GM18867 (cell line): ENCODE data around the gene GALNT7.

ENCODE experiments used
- ATAC-seq: cut with Tn5 transposase; IDR thresholded peaks from one replicate; pipeline ENCODE4 v1.9.1; 2021; ENCODE audit warnings: mild to moderate bottlenecking, moderate library complexity; ENCODE audit not compliant: unreplicated experiment

Gene GALNT7

DNA sequence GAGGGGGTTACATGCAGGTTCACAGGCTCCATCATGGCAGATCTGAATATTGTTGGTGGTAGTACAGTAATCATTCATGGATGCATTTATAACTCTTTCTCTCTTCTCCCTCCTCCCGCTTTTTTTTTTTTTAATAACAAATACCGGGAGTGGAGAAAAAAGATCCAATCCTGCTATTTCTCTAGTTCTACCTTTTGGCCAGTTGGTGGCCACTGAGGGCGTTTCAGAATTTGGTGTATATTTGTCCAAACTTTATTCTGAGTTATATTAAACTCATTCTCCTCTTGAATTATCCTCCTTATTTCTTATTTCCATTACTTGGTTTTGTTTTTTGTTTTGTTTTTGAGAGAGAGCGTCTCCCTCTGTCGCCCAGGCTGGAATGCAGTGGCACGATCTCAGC is 90.7 kb downstream of the GALNT7 start:
- no peak for ATAC-seq

DNA sequence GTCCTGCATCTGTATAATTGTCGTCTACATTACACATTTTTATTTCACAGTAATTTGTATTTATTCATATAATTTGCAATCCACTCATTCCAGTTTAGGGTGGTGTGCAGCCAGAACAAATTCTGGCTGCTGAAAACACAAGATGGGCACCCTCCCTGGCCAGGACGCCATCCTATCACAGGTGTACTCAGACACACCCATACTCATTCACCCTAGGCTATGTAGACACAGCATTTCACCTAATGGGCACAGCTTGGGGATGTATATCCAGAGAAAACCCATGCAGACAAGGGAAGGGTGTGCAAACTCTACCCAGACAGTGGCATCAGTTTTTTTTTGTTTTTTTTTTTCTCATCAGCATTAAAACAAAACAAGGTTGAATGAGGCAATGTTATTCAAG is 92.4 kb downstream of the GALNT7 start:
- ATAC-seq, result no peak

DNA sequence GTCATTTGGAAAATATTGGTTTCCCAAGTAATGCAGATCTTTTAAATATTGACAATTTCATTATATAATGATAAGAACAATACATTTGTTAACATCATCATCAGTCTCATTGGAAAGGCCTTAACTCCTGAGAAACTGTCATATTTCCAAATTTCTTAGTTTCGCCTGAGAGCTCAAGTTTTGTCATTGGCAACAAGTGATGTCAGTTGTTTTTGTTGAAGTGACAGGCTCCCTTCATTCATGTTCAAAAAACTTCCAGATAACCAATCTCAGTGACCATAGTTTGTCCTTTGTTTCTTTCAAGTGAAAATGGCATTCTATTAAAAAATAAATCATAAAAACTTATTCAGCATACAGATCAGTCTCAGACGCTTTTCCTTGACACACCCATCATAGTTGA is 93.8 kb downstream of the GALNT7 start:
- no peak for ATAC-seq

DNA sequence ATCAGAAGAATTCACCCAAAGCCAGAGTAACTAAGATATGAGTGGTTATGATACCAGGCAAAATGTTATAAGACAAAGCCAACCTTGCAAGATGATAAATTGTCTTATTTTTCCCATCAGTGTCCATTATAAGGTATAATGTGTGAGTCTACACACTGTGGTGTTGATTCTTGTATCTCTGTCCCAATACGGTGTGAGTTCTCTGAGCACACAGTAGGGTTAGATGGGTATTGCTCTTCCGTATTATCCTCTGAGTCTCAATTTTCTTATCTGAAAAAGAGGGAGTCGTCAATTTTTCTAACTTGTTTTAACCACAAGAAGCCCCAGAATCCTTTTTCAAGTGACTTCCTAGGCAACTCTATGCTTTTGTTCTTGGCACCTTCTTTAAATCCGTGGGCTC is 95.6 kb downstream of the GALNT7 start:
- ATAC-seq, result no peak

DNA sequence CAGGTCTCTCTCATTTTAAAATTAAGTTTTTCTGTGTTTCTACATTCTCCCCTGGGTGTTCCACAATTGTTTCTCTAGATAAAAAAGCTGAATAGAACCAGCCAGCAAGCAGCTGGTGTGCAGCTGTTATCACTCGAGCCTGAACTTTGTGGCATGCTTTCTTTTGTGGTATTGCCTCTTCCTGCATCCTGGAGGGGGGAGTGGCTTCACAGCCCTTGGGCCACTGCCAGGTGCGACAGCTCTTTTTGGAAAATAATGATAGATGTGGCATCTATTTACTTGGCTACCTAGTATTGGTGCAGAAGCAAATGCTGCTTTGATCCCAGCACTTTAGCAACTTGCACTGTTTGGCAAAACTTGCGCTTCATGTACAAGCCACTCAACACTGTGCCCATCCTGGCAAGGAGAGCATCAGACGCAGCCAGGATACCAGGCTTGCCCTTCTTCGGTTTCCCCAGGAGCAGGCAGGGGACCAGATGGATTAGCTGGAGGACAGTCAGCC is 96.1 kb downstream of the GALNT7 start:
- no peak for ATAC-seq

DNA sequence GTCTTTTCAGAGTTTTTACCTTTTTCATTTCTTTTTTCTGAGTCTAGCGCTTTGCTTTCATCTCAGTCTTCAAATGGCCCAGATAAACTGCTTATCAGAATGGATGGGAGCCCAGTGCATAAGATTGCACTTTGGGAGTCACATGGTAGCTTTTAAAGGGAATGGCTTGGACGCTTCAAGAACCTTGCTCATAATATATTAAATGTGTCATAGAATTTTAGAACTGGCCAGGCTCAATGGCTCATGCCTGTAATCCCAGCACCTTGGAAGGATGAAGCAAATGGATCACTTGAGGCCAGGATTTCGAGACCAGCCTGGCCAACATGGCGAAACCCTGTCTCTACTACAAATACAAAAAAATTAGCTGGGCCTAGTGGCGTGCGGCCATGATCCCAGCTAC is 97.1 kb downstream of the GALNT7 start:
- ATAC-seq, result no peak

DNA sequence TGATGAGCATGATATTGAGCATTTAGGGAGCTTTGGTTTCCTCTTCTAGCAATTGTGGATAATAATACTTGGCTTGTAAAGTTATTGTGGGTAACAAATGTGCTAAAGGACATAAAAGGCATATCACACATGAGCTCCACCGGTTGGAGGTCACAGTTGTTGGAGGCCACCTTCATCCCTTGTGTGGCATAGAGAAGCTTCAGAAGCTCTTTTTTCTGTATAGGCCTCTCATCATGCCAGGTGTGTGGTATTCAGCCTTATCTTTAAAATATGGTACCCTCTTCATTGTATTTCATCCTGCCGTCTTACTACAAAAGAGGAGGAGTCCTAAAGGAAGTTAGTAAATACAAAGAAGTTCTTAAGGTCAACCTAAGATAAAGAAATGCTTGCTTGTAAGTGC is 99.1 kb downstream of the GALNT7 start:
- no peak for ATAC-seq

DNA sequence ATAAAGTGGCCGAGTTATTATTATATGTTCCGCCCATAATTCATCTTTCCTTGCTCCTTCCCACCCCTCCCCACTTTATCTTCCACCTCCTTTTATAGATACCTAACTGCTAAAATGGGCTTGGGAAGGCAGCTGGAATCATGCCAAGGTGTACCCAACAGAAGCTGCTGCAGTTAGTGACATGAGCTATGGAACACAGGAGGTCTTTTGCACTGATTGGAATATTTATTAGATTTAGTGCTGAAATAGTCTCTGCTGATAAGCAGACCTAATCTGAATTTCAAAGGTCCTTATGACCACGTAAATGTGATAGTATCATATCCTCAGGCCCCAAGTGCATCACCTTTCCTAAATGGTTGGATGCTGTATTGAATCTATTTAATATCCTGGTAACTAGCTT is 100.7 kb downstream of the GALNT7 start:
- no peak for ATAC-seq

DNA sequence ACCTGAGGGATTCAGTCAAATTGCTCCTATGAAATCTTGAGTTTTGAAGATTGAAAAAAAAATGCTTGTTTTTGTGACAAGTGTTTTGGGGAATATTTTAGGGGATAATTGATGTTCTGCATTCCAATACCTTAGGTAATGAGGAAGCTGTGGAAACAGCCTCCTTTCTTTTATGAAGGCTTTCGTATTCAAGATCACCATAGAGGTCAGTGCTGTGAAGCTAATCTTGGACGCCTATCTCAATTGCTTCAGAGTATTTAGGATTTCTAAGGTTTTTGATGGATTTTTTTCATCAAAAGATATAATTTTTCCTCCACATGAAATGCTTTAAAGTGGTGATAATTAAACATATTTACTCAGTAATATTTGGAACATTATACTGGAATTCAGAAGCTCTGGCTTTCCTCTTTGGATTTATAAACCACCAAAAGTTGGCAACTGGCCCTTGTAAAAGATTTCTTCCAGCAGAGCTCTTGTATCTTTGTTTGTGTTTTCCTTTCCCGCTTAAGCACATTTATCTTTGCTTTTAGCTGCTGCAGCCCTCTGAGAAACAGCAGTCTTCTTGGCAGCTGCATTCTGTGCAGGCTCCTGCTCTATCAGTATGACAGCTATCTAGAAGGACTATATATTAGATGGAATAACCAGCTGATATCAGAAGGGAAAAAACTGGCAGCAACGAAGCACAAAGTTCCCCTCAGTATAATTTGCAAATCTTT is 101.9 kb downstream of the GALNT7 start:
- no peak for ATAC-seq

DNA sequence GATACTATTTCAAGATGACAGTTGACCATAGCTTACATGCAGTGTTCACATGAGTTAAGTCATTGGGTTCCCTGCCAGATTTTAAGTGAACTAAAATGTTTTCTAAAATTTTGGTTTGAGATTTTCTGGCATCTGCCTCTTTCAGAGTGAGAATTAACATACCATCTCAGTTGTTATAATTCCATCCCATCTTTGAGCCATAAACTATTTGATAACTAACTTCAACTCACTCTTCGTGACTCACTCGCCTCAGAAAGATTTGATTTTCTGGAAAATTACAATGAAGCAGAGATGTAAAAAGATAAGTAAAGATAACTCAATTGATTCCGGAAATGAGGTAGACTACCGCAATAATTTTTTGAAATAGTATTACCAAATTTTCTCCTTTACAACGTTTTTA is 103.7 kb downstream of the GALNT7 start:
- ATAC-seq, result no peak

DNA sequence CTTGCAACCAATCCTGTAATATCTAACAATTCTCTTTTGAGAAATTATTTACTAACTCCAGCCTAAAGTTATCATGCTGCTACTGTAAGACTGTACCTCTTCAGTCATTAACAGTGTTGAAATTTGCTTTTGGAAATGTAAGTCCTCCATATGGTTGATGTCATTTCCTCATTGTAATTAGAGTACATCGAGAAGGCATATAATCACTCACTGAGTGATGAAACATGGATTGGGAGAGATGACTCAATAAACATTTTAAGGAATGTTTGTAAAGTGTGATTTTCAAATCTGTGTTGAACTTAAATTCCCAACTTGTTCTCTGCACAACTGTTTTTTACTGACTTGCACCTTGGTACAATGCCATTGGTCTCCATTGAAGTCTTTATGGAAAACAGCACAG is 104.4 kb downstream of the GALNT7 start:
- no peak for ATAC-seq

DNA sequence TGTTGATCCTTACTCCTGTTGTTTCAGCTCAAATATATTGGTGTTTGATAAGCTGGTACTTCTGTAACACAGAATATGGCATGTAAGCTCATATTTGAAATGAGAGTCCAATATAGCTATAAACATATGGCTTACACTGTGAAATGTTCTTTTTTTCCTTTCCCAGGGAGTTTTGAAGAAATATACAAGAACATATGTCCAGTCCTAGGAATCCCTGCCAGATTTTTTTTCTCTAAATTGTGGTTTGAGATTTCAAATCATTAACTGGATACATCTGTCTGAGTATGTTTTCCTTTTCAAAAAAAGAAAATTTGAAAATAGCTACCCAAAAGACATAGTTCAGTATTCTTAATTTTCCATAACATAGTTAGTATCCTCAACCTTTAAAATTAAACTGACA is 105.3 kb downstream of the GALNT7 start:
- ATAC-seq, result no peak

DNA sequence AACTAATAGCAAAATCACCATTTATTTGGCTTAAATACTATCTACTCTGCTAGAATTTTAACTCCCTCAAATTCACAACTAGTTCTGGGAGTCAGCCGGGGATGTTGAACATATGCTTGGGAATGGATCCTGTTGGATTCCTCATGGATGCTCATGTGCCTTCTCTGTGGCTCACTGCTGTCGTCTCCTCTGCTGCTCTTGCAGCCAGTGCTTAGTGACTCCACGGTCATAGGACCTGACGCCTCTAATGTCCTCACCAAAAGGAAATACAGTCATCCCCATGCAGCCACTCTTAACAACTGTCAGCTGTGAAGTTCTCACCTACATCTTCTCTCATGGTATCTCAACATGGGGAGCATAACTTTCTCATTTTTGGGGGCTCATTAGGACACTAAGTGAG is 106.1 kb downstream of the GALNT7 start:
- ATAC-seq, result no peak

DNA sequence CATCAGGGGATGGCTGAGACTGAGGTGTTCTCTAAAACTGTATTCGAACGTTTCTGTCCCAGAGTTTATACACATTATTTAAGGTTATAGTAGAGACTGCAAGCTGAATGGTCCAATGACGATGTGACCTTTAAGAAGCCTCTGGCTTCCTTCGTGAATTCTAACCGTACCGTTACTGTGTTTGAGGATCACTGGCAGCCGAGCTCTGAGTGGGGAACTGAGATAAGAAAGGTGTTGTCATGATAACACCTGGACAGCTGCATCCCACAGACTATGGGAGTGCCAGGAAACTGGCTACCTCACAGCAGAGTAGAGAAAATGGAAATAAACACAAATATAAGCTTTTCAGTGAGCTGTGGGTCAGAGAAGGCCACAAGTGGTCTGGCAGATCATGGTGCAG is 106.5 kb downstream of the GALNT7 start:
- no peak for ATAC-seq

DNA sequence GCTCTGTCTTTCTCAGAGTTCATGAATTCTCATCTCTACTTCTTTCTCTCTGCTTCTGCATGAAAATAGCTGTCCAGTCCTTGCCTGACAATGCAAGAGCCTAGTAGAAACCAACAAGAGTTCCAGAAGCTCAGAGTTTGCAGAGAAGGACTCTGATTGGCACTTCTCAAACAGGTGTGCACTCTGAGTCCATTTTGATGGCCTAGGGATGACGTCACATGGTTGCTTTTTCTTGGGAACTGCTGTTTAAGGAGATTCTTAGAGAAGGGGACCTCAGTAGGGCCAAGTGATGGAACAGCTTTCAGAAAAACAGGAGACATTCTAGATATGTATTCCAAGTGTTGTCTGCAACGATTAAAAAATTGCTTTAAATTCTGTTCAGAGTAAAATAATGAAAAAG is 108.7 kb downstream of the GALNT7 start:
- no peak for ATAC-seq

DNA sequence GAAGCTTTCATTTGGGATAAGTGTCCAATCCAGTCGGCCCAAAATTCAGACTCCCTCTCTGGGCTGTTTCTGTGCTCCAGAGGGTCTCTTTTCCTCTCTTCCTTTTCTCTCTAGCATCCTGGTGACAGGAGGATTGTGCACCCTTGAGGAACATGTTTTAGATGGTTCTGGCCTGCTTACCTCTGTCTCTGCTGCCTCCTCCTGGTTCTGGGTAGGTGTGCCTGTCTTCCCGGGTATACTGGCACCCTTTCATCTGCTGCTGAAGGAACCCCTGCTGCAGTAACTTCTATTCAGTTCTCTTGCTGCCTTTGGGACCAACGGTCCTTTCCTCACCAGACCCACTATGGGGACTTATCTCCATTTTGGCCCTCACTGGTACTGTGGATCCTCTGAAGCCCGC is 112.4 kb downstream of the GALNT7 start:
- ATAC-seq, result no peak

DNA sequence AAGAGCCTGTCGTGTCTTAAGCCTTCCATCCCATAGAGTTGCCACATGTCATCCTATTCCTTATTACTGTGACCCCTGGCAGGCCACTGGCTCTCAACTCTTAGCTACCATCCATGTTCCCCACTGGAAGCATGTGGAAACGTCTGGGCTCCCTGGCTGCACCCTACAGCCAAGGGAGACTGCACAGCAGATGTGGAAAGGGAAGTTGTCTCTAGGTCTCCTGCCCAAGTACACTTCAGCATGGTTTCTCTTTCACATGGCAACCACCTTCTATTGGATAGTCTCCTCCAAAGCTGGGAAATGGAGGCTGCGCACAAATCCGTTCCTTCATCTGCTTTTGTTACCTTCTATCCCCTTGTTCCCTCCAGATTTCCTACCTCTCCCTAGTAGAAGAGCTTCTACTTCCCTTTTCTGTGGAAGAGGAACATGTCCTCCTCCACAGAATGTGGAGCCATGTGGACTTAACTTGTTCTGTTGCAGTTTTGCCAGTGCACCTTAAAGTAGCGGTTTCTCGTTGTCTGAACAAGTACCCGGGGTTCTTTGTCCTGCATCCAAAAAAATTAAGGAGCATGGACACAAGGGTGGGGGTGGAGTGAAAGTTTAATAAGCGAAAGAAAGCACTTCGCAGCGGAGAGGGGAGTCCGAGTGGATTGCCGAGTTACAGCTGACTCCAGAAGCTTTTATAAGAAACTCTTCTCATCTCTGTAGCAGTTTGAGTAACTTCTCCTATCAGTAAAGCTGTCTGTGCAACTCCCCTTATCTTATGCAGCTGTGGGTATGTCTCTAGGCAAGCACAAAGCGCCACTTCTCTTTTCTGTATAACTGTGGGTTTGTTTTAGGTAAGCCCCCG is 113.0 kb downstream of the GALNT7 start:
- ATAC-seq, result no peak

DNA sequence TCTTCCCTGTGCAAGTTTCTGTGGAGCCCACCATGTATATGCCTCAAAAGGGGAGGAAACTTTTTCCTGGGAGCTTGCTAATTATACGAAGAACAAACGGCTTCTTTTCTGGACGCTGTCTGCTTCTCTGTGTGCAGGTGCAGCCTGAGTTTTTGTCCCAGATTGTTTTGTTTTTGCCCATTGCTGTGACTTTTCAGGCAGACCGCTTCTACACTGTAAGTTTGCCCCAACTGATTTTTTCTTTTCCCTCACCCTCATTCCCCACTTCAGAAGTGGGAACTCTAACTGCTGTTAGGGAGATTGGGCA is 113.6 kb downstream of the GALNT7 start:
- no peak for ATAC-seq

DNA sequence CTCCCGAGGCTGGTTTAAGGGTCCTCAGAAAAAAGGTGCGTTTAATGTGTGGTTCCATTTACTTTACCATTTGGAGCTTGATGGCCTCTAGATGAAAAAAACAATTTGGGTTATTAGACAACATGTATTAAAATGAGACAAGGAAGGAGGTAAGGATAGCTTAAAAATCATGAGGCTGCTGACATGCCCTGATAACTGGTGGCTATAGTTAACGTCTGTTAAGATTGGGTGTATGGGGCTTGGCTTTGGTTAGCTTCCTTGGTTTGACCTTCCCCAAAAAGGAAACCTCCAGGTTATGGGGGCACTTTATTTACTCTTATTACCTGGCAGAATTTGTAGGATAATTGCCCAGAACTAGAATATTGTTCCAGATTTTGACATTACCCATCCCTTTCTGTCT is 114.0 kb downstream of the GALNT7 start:
- ATAC-seq, result no peak

DNA sequence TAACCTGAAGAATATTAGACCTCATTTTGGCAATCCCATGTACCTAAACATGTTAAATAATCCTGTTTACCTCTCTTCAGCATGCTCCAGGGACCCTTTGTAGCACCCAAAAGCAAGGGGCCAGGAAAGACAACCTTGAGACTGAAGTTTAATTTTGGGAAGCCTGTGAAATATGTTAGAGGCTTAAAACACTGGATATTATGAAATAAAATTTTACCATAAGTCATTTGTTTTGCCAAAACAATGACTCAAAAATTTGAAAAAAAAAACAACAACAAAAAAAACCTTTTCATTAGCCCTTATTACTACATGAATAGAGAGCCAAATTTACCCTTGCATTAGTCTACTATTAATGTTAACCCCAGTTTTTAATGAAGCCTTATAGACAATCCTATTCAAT is 115.9 kb downstream of the GALNT7 start:
- no peak for ATAC-seq

DNA sequence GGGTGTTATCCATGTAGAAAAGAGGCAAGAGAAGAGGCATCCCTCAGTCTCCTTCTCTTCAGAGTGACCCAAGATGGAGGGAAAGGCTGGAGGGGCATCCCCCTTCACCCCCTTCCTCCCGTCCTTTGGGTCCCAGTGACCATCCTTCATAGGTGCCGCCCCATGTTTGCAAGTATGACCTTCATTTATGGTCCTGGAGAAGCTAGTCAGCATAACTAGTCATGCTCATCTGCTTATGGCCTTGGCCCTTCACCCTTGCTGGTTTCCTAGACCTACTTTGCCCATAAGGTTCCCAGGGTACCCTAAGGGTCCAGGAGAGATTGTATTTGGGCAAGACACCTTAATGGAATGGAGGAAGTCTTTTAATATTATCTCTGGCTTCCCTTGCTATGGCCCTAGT is 118.9 kb downstream of the GALNT7 start:
- ATAC-seq, result no peak

DNA sequence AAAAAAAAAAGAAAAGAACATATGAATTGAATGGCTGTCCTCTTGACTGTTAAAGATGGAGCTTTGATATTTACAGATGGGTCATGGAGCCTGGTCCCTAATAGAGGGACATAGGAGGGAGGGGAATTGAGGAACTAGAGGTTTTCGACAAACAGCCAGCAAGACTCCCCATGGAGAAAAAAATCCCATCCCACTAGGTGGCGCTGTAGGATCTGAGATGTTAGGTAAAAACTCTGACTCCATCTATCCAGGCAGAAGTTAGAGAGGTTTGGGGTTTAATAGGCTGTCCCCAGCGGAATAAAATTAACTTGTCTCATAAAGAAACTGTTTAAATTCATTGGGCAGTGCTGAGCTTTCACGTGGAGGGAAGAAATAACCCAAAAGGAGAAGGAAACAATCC is 119.7 kb downstream of the GALNT7 start:
- peak; percentile 62 for ATAC-seq
